Smooth muscle cell (in vitro differentiated cells): Measurements from ENCODE around the gene PLPP4. TPM values are rescaled to one million over a fixed set of nuclear protein-coding genes. Genes with fewer than 3 reads are reported as not detected.

Experiments used
- DNase-seq: peaks from one replicate; lab custom pipeline; 2025; ENCODE audit not compliant: unreplicated experiment; lab: John Stamatoyannopoulos, UW
- H2AFZ ChIP-seq: fragments of 200-600 bp; sonication (generic); 2 replicates; pipeline ENCODE4 v1.6.0; 2016; ENCODE audit warnings: antibody characterized with exemption, low read depth, mild to moderate bottlenecking
- H3F3A ChIP-seq: fragments of 200-600 bp; sonication (generic); 2 replicates; pipeline ENCODE4 v1.6.0; 2017; ENCODE audit warnings: antibody characterized with exemption, low read depth
- H3K27ac ChIP-seq: fragments of 200-600 bp; sonication (generic); 2 replicates; pipeline ENCODE4 v1.5.1; 2016; ENCODE audit warnings: low read depth, mild to moderate bottlenecking
- H3K27me3 ChIP-seq: fragments of 200-600 bp; sonication (generic); 2 replicates; pipeline ENCODE4 v1.6.1; 2016; ENCODE audit warnings: low read depth, mild to moderate bottlenecking
- H3K36me3 ChIP-seq: fragments of 200-600 bp; sonication (generic); 2 replicates; pipeline ENCODE4 v1.5.1; 2016; ENCODE audit warnings: low read depth
- H3K4me1 ChIP-seq: fragments of 200-600 bp; sonication (generic); 2 replicates; pipeline ENCODE4 v1.5.1; 2016; ENCODE audit warnings: low read depth
- H3K4me2 ChIP-seq: fragments of 200-600 bp; sonication (generic); 2 replicates; pipeline ENCODE4 v1.6.0; 2016; ENCODE audit warnings: mild to moderate bottlenecking
- H3K4me3 ChIP-seq: fragments of 200-600 bp; sonication (generic); 2 replicates; pipeline ENCODE4 v1.5.1; 2016; ENCODE audit warnings: mild to moderate bottlenecking
- H3K79me2 ChIP-seq: fragments of 200-600 bp; sonication (generic); 2 replicates; pipeline ENCODE4 v1.6.0; 2016; ENCODE audit warnings: low read depth, mild to moderate bottlenecking
- H3K9ac ChIP-seq: fragments of 200-600 bp; sonication (generic); 2 replicates; pipeline ENCODE4 v1.6.0; 2016; ENCODE audit warnings: low read depth
- H3K9me3 ChIP-seq: fragments of 200-600 bp; sonication (generic); replicated peaks from 2 replicates; pipeline ENCODE4 v1.5.1; 2016; ENCODE audit warnings: low read depth
- H4K20me1 ChIP-seq: fragments of 200-600 bp; sonication (generic); 2 replicates; pipeline ENCODE4 v1.6.0; 2016; ENCODE audit warnings: low read depth
- WGBS: methylation state at CpG from one replicate; pipeline ENCODE4 v1.1.7; 2016; ENCODE audit warnings: low lambda C conversion rate; 5-methylcytosine and 5-hydroxymethylcytosine counted together
- polyA plus RNA-seq: library from polyadenylated mRNA; unstranded; fragments of >200 nt; fragmentation: Nextera tagmentation; extraction: Ambion mirVana; gene quantifications from 2 replicates; pipeline ENCODE4 v1.2.1, GENCODE V29; 2016
- total RNA-seq: library from RNA; depleted of rRNA; stranded (reverse); fragments of >200 nt; gene quantifications from 2 replicates; pipeline ENCODE4 v1.2.3, GENCODE V29; 2014
- TF ChIP-seq, protein P1 (sequence below): fragments of 200-600 bp; sonication (generic); IDR thresholded peaks from 2 replicates; pipeline ENCODE4 v1.5.1; 2017; ENCODE audit warnings: borderline replicate concordance, mild to moderate bottlenecking, antibody characterized with exemption; ENCODE audit not compliant: insufficient read depth, poor library complexity, severe bottlenecking

PLPP4 gene
- total and polyA plus RNA-seq, 2 experiments from 2014 or later, result 27.2 to 33.5 TPM

GRCh38 chr10:120456143-120456625 lies 843 bp upstream of the PLPP4 start:
- Histone ChIP-seq H3K27me3 (peaks cover 22% of the 10 kb centered on the region), H3K4me2 (peak overlapping the region; percentile 93), H3K79me2 (peaks cover 8% of the 10 kb centered on the region), H3K27ac (no peak overlapping the region), H3K9me3 (no peaks in the 10 kb centered on the region), H4K20me1 (no peaks in the 10 kb centered on the region), H3F3A (peaks cover 9% of the 10 kb centered on the region), H3K4me3 (peak overlapping the region; percentile 60), H3K36me3 (no peaks in the 10 kb centered on the region), H3K9ac (peak overlapping the region; percentile 69), H3K4me1 (peaks cover 29% of the 10 kb centered on the region), H2AFZ (no peak overlapping the region)
- DNase-seq, result no peak
- TF ChIP-seq, protein P1, sequence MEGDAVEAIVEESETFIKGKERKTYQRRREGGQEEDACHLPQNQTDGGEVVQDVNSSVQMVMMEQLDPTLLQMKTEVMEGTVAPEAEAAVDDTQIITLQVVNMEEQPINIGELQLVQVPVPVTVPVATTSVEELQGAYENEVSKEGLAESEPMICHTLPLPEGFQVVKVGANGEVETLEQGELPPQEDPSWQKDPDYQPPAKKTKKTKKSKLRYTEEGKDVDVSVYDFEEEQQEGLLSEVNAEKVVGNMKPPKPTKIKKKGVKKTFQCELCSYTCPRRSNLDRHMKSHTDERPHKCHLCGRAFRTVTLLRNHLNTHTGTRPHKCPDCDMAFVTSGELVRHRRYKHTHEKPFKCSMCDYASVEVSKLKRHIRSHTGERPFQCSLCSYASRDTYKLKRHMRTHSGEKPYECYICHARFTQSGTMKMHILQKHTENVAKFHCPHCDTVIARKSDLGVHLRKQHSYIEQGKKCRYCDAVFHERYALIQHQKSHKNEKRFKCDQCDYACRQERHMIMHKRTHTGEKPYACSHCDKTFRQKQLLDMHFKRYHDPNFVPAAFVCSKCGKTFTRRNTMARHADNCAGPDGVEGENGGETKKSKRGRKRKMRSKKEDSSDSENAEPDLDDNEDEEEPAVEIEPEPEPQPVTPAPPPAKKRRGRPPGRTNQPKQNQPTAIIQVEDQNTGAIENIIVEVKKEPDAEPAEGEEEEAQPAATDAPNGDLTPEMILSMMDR, result no peak
- WGBS, result 19% methylated on average over 16 of the region's 16 CpGs

- WGBS, result 25% methylated on average over 52 of the region's 52 CpGs
- peak overlapping the region; percentile 38 for H3K27ac ChIP-seq
- H3F3A ChIP-seq, result peaks cover 9% of the 10 kb centered on the region
- peaks cover 10% of the 10 kb centered on the region for H3K79me2 ChIP-seq
- no peaks in the 10 kb centered on the region for H3K9me3 ChIP-seq
- H3K4me3 ChIP-seq, result peak overlapping the region; percentile 60
- H3K4me1 ChIP-seq, result peaks cover 31% of the 10 kb centered on the region
- TF ChIP-seq, protein P1, result no peak
- H3K36me3 ChIP-seq, result no peaks in the 10 kb centered on the region
- no peaks in the 10 kb centered on the region for H4K20me1 ChIP-seq
- H3K9ac ChIP-seq, result peak overlapping the region; percentile 69
- H2AFZ ChIP-seq, result peak overlapping the region; percentile 10
- no peak for DNase-seq
- H3K27me3 ChIP-seq, result peaks cover 22% of the 10 kb centered on the region
- H3K4me2 ChIP-seq, result peak overlapping the region; percentile 93
These were observed 575 bp downstream of the PLPP4 start for GRCh38 chr10:120457431-120458172.

- 93% methylated on average over 4 of the region's 4 CpGs for WGBS
- Histone ChIP-seq H3F3A (peaks cover 9% of the 10 kb centered on the region), H3K9ac (no peak overlapping the region), H3K4me1 (peaks cover 31% of the 10 kb centered on the region), H4K20me1 (no peaks in the 10 kb centered on the region), H3K27me3 (peaks cover 20% of the 10 kb centered on the region), H2AFZ (no peak overlapping the region), H3K36me3 (no peaks in the 10 kb centered on the region), H3K4me3 (peak overlapping the region; percentile 60), H3K79me2 (peaks cover 14% of the 10 kb centered on the region), H3K4me2 (peak overlapping the region; percentile 93), H3K9me3 (no peaks in the 10 kb centered on the region), H3K27ac (peak overlapping the region; percentile 94)
- no peak for DNase-seq
- TF ChIP-seq, protein P1, result no peak
These were observed 1.4 kb downstream of the PLPP4 start for GRCh38 chr10:120458432-120458831.
